ENCODE measurements around the gene NPHS2.

DNA sequence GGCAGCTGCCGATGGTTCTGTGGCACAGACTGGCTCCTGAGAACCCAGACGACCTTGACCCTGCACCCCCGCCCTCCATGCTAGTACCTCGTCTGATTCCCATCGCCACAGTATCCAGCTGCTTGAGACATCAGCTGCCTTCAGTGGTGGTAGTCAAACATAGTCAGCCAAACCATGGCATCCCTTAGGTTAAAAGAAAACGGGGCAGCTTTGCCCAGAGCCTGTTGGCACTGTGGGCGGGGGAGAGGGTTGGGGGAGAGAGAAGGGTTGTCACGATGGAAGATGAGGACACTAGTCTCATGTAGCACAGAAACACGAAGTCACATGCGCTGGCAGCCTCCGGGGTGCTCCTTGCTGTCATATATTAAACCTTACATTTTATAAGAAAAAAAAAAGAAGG is 14.9 kb upstream of the NPHS2 start:
- no peak for TF ChIP-seq CTCF (IDR thresholded peaks at IDR 0.05)
- no peak for TF ChIP-seq POLR2A (IDR thresholded peaks at IDR 0.05)
